ENCODE data around the gene SCGB3A1. TPM values are rescaled to one million over a fixed set of nuclear protein-coding genes. Genes with fewer than 3 reads are reported as not detected.

SCGB3A1 gene
- total RNA-seq, 3 donors from 2014 or later: 8.8 to 66.5 TPM; not detected in 1

GRCh38 chr5:180613814-180614188 is 22.5 kb upstream of the SCGB3A1 start:
- Histone ChIP-seq H3K4me1 (no peaks in the 10 kb centered on the region), H3K9me3 (no peaks in the 10 kb centered on the region), H3K36me3 (no peaks in the 10 kb centered on the region), H3K4me3 (no peak overlapping the region), H3K27me3 (no peaks in the 10 kb centered on the region), H3K27ac (no peak overlapping the region)
- no peak for TF ChIP-seq POLR2AphosphoS5 (IDR thresholded peaks at IDR 0.05)
- TF ChIP-seq CTCF (IDR thresholded peaks at IDR 0.05): no peak
- no peak for TF ChIP-seq POLR2A (IDR thresholded peaks at IDR 0.05)
- intact Hi-C loops (cut with DNase I; ENCODE audit: low total_unique reads): no loop called here
- DNase-seq (ENCODE audit: low spot score in 2 of 2): no peak

GRCh38 chr5:180613188-180613813 is 22.0 kb upstream of the SCGB3A1 start:
- no peaks in the 10 kb centered on the region for H3K36me3 ChIP-seq
- H3K9me3 ChIP-seq: no peaks in the 10 kb centered on the region
- no peaks in the 10 kb centered on the region for H3K4me1 ChIP-seq
- H3K4me3 ChIP-seq: no peak overlapping the region
- DNase-seq (ENCODE audit: low spot score in 2 of 2): no peak
- intact Hi-C loops (cut with DNase I; ENCODE audit: low total_unique reads): no loop called here
- no peaks in the 10 kb centered on the region for H3K27me3 ChIP-seq
- no peak for TF ChIP-seq POLR2AphosphoS5 (IDR thresholded peaks at IDR 0.05)
- no peak for TF ChIP-seq CTCF (IDR thresholded peaks at IDR 0.05)
- TF ChIP-seq POLR2A (IDR thresholded peaks at IDR 0.05): no peak
- H3K27ac ChIP-seq: no peak overlapping the region

- no peak for DNase-seq (ENCODE audit: low spot score in 2 of 2)
- Histone ChIP-seq H3K4me1 (no peaks in the 10 kb centered on the region), H3K4me3 (no peak overlapping the region), H3K27ac (no peak overlapping the region), H3K36me3 (no peaks in the 10 kb centered on the region), H3K27me3 (no peaks in the 10 kb centered on the region), H3K9me3 (no peaks in the 10 kb centered on the region)
- TF ChIP-seq POLR2AphosphoS5 (IDR thresholded peaks at IDR 0.05) (no peak), CTCF (IDR thresholded peaks at IDR 0.05) (no peak), POLR2A (IDR thresholded peaks at IDR 0.05) (no peak)
- intact Hi-C loops (cut with DNase I; ENCODE audit: low total_unique reads): no loop called here
Measured at GRCh38 chr5:180612683-180613082, 21.4 kb upstream of the SCGB3A1 start.

- intact Hi-C loops (cut with DNase I; ENCODE audit: low total_unique reads): no loop called here
- H3K27ac ChIP-seq: no peak overlapping the region
- no peak for DNase-seq (ENCODE audit: low spot score in 2 of 2)
- H3K4me3 ChIP-seq: no peak overlapping the region
- no peak for TF ChIP-seq CTCF (IDR thresholded peaks at IDR 0.05)
- TF ChIP-seq POLR2A (IDR thresholded peaks at IDR 0.05): no peak
- no peak for TF ChIP-seq POLR2AphosphoS5 (IDR thresholded peaks at IDR 0.05)
- H3K4me1 ChIP-seq: no peaks in the 10 kb centered on the region
- H3K36me3 ChIP-seq: no peaks in the 10 kb centered on the region
- no peaks in the 10 kb centered on the region for H3K27me3 ChIP-seq
- H3K9me3 ChIP-seq: no peaks in the 10 kb centered on the region
Measured at GRCh38 chr5:180611140-180611850, 20.0 kb upstream of the SCGB3A1 start.

GRCh38 chr5:180609817-180610550 is 18.7 kb upstream of the SCGB3A1 start:
- H3K4me3 ChIP-seq: no peak overlapping the region

More at GRCh38 chr5:180609817-180610550, 18.7 kb upstream of the SCGB3A1 start:
- Histone ChIP-seq H3K36me3 (no peaks in the 10 kb centered on the region), H3K27ac (no peak overlapping the region), H3K4me1 (no peaks in the 10 kb centered on the region), H3K27me3 (no peaks in the 10 kb centered on the region), H3K9me3 (no peaks in the 10 kb centered on the region)
- TF ChIP-seq POLR2A (IDR thresholded peaks at IDR 0.05): no peak
- intact Hi-C loops (cut with DNase I; ENCODE audit: low total_unique reads): no loop called here
- DNase-seq (ENCODE audit: low spot score in 2 of 2): no peak
